ENCODE data around the gene FEV.
A peak's percentile ranks its signal among the peaks of the same experiment; 100 is the strongest.

FEV gene

GRCh38 chr2:219017201-219017931 lies 32.4 kb upstream of the FEV start:
- DNase-seq (ENCODE audit: low spot score), result no peak

GRCh38 chr2:219016721-219017120 lies 31.7 kb upstream of the FEV start:
- DNase-seq (ENCODE audit: low spot score), result no peak

GRCh38 chr2:219010873-219011272 lies 25.9 kb upstream of the FEV start:
- DNase-seq (ENCODE audit: low spot score), result no peak

GRCh38 chr2:219010162-219010756 lies 25.3 kb upstream of the FEV start:
- DNase-seq (ENCODE audit: low spot score), result no peak

- DNase-seq (ENCODE audit: low spot score), result no peak
Measured at GRCh38 chr2:219009294-219009693, 24.3 kb upstream of the FEV start.

GRCh38 chr2:219003979-219004378 lies 19.0 kb upstream of the FEV start:
- DNase-seq (ENCODE audit: low spot score), result no peak

- DNase-seq (ENCODE audit: low spot score), result no peak
Measured at GRCh38 chr2:219003267-219003634, 18.3 kb upstream of the FEV start.

- no peak for DNase-seq (ENCODE audit: low spot score)
Measured at GRCh38 chr2:219002395-219003266, 17.6 kb upstream of the FEV start.

GRCh38 chr2:219001577-219002394 lies 16.8 kb upstream of the FEV start:
- DNase-seq (ENCODE audit: low spot score), result no peak

GRCh38 chr2:219001100-219001576 lies 16.2 kb upstream of the FEV start:
- DNase-seq (ENCODE audit: low spot score), result no peak

GRCh38 chr2:219000569-219000960 lies 15.6 kb upstream of the FEV start:
- DNase-seq (ENCODE audit: low spot score), result no peak

GRCh38 chr2:218999881-219000568 lies 15.0 kb upstream of the FEV start:
- no peak for DNase-seq (ENCODE audit: low spot score)

- DNase-seq (ENCODE audit: low spot score), result no peak
Measured at GRCh38 chr2:218999021-218999880, 14.3 kb upstream of the FEV start.

- no peak for DNase-seq (ENCODE audit: low spot score)
Measured at GRCh38 chr2:218998414-218999002, 13.5 kb upstream of the FEV start.

GRCh38 chr2:218997731-218998130 lies 12.7 kb upstream of the FEV start:
- no peak for DNase-seq (ENCODE audit: low spot score)

- DNase-seq (ENCODE audit: low spot score), result no peak
Measured at GRCh38 chr2:218996937-218997336, 12.0 kb upstream of the FEV start.

- peak; percentile 66 for DNase-seq (ENCODE audit: low spot score)
Measured at GRCh38 chr2:218995972-218996711, 11.2 kb upstream of the FEV start.

GRCh38 chr2:218995561-218995960 lies 10.6 kb upstream of the FEV start:
- DNase-seq (ENCODE audit: low spot score), result no peak
